WTC11 (cell line): ENCODE data around the gene UGT1A5. TPM values are rescaled to one million over a fixed set of nuclear protein-coding genes. Genes with fewer than 3 reads are reported as not detected.

ENCODE experiments used
- ATAC-seq: fragments of 200-7000 bp; cut with Tn5 transposase; 2 replicates; pipeline ENCODE4 v1.10.0; 2021; ENCODE audit warnings: mild to moderate bottlenecking, moderate library complexity
- CTCF ChIA-PET: fragments of 300-600 bp; sonication (Branson Sonifier 250); formaldehyde crosslinking; loops from one replicate; lab custom pipeline; 2021; ENCODE audit warnings: antibody characterized with exemption; lab: Charles Lee
- POLR2A ChIA-PET: fragments of 350-600 bp; sonication (Branson Sonifier 250); formaldehyde crosslinking; loops from one replicate; lab custom pipeline; 2021; ENCODE audit warnings: antibody characterized with exemption; lab: Charles Lee
- DNase-seq: peaks from one replicate; pipeline ENCODE4 v3.0.0; 2021; ENCODE audit warnings: low spot score
- H3K27ac Mint-ChIP-seq: 2 replicates; pipeline ENCODE4 v1.8.0; 2021; ENCODE audit warnings: mixed read lengths
- H3K27me3 Mint-ChIP-seq: 2 replicates; pipeline ENCODE4 v1.8.0; 2021; ENCODE audit warnings: low read depth, mild to moderate bottlenecking, moderate library complexity, mixed read lengths
- H3K36me3 Mint-ChIP-seq: 2 replicates; pipeline ENCODE4 v1.8.0; 2021; ENCODE audit warnings: mixed read lengths
- H3K4me1 Mint-ChIP-seq: 2 replicates; pipeline ENCODE4 v1.8.0; 2022; ENCODE audit warnings: mixed read lengths
- H3K4me3 Mint-ChIP-seq: 2 replicates; pipeline ENCODE4 v1.8.0; 2021; ENCODE audit warnings: mild to moderate bottlenecking, moderate library complexity, mixed read lengths
- H3K9me3 Mint-ChIP-seq: 2 replicates; pipeline ENCODE4 v1.8.0; 2021; ENCODE audit warnings: mixed read lengths
- AFF4 ChIP-seq: sonication (generic); formaldehyde crosslinking; IDR thresholded peaks from 2 replicates; pipeline ENCODE4 v1.8.1; 2023; ENCODE audit warnings: mild to moderate bottlenecking, missing genetic modification reagents, borderline replicate concordance
- ATF1 ChIP-seq: sonication (generic); formaldehyde crosslinking; IDR thresholded peaks from 2 replicates; pipeline ENCODE4 v1.8.1; 2023; ENCODE audit warnings: mild to moderate bottlenecking, moderate library complexity, missing genetic modification reagents
- ATF2 ChIP-seq: sonication (generic); formaldehyde crosslinking; IDR thresholded peaks from 2 replicates; pipeline ENCODE4 v1.8.1; 2022; ENCODE audit warnings: low read depth, missing genetic modification reagents, borderline replicate concordance
- ATF3 ChIP-seq: sonication (generic); formaldehyde crosslinking; conservative IDR thresholded peaks from 2 replicates; pipeline ENCODE4 v1.8.1; 2022; ENCODE audit warnings: mild to moderate bottlenecking, missing genetic modification reagents
- FOXP1 ChIP-seq: sonication (generic); formaldehyde crosslinking; IDR thresholded peaks from 2 replicates; pipeline ENCODE4 v1.8.0; 2022; ENCODE audit warnings: missing genetic modification reagents, mild to moderate bottlenecking, moderate library complexity, borderline replicate concordance
- GRHL2 ChIP-seq: fragments of 250-450 bp; sonication (Bioruptor Pico); IDR thresholded peaks from 2 replicates; pipeline ENCODE4 v1.8.0; 2022; ENCODE audit warnings: mild to moderate bottlenecking, moderate library complexity; ENCODE audit not compliant: insufficient replicate concordance, severe bottlenecking
- HMGA2 ChIP-seq: fragments of 250-450 bp; sonication (Bioruptor Pico); IDR thresholded peaks from 2 replicates; pipeline ENCODE4 v1.4.0; 2021; ENCODE audit warnings: mild to moderate bottlenecking, moderate library complexity
- IRF1 ChIP-seq: sonication (generic); formaldehyde crosslinking; IDR thresholded peaks from 2 replicates; pipeline ENCODE4 v1.8.0; 2023; ENCODE audit warnings: missing genetic modification reagents
- JUN ChIP-seq: sonication (generic); formaldehyde crosslinking; IDR thresholded peaks from 2 replicates; pipeline ENCODE4 v1.8.0; 2023; ENCODE audit warnings: mild to moderate bottlenecking, missing genetic modification reagents
- NR3C1 ChIP-seq: sonication (generic); formaldehyde crosslinking; conservative IDR thresholded peaks from 2 replicates; pipeline ENCODE4 v1.8.1; 2023; ENCODE audit warnings: low read depth, mild to moderate bottlenecking, missing genetic modification reagents
- PREB ChIP-seq: sonication (generic); formaldehyde crosslinking; IDR thresholded peaks from 2 replicates; pipeline ENCODE4 v1.8.1; 2022; ENCODE audit warnings: mild to moderate bottlenecking, missing genetic modification reagents, moderate library complexity, borderline replicate concordance
- RORB ChIP-seq: fragments of 250-450 bp; sonication (Bioruptor Pico); IDR thresholded peaks from 2 replicates; pipeline ENCODE4 v1.9.0; 2021; ENCODE audit warnings: mild to moderate bottlenecking
- SP1 ChIP-seq: sonication (generic); formaldehyde crosslinking; conservative IDR thresholded peaks from 2 replicates; pipeline ENCODE4 v1.8.1; 2022; ENCODE audit warnings: missing genetic modification reagents
- STAT6 ChIP-seq: sonication (generic); formaldehyde crosslinking; conservative IDR thresholded peaks from 2 replicates; pipeline ENCODE4 v1.8.1; 2023; ENCODE audit warnings: mild to moderate bottlenecking, low read depth, missing genetic modification reagents, moderate library complexity
- USF1 ChIP-seq: sonication (generic); formaldehyde crosslinking; IDR thresholded peaks from 2 replicates; pipeline ENCODE4 v1.8.0; 2022; ENCODE audit warnings: mild to moderate bottlenecking, missing genetic modification reagents
- ZNF121 ChIP-seq: sonication (generic); formaldehyde crosslinking; IDR thresholded peaks from 2 replicates; pipeline ENCODE4 v1.8.0; 2023; ENCODE audit warnings: missing genetic modification reagents
- ZNF263 ChIP-seq: sonication (generic); formaldehyde crosslinking; IDR thresholded peaks from 2 replicates; pipeline ENCODE4 v1.8.1; 2022; ENCODE audit warnings: low read depth, mild to moderate bottlenecking, moderate library complexity, missing genetic modification reagents
- ZNF317 ChIP-seq: sonication (generic); formaldehyde crosslinking; IDR thresholded peaks from 2 replicates; pipeline ENCODE4 v1.8.1; 2023; ENCODE audit warnings: low read depth, mild to moderate bottlenecking, moderate library complexity, missing genetic modification reagents, borderline replicate concordance
- total RNA-seq: library from RNA; stranded (reverse); gene quantifications from 3 replicates; pipeline ENCODE4 v1.2.3, GENCODE V29; 2021

Gene UGT1A5
- total RNA-seq, 1 experiment from 2014 or later: not detected

- TF ChIP-seq IRF1 (CRISPR knock-in tag) (no peak), ATF1 (CRISPR knock-in tag) (no peak), HMGA2 (CRISPR knock-in tag) (no peak), PREB (CRISPR knock-in tag) (no peak), RORB (CRISPR knock-in tag) (no peak), ATF3 (CRISPR knock-in tag) (no peak)
Measured at GRCh38 chr2:233811087-233811486, 98.4 kb downstream of the UGT1A5 start (continued).

- no peak overlapping the region for H3K4me3 Mint-ChIP-seq
- H3K27me3 Mint-ChIP-seq: no peaks in the 10 kb centered on the region; the same call in 1 of the 2 replicates
- no peak for TF ChIP-seq AFF4 (CRISPR knock-in tag)
- TF ChIP-seq NR3C1 (CRISPR knock-in tag): no peak
- TF ChIP-seq ZNF121: no peak
- TF ChIP-seq SP1 (CRISPR knock-in tag): no peak
- TF ChIP-seq ZNF263: no peak
- TF ChIP-seq ZNF317 (CRISPR knock-in tag): no peak
- no peak for TF ChIP-seq USF1 (CRISPR knock-in tag)
- no peak for TF ChIP-seq STAT6 (CRISPR knock-in tag)
- no peak for TF ChIP-seq ATF2 (CRISPR knock-in tag)
- TF ChIP-seq FOXP1 (CRISPR knock-in tag): no peak
- TF ChIP-seq JUN (CRISPR knock-in tag): no peak
- TF ChIP-seq GRHL2 (CRISPR knock-in tag): no peak
- TF ChIP-seq, all 79 proteins: peak for 0
- H3K4me1 Mint-ChIP-seq: no peaks in the 10 kb centered on the region
- ATAC-seq: no peak
- ChIA-PET CTCF (no interaction called here), POLR2A (no interaction called here)
- no peak overlapping the region for H3K27ac Mint-ChIP-seq
- no peak for DNase-seq
- H3K36me3 Mint-ChIP-seq: no peaks in the 10 kb centered on the region
- peaks cover 11% of the 10 kb centered on the region for H3K9me3 Mint-ChIP-seq
Measured at GRCh38 chr2:233811732-233812131, 99.0 kb downstream of the UGT1A5 start.
